B cell (primary cell): ENCODE results near the gene ZNF777. TPM values are rescaled to one million over a fixed set of nuclear protein-coding genes. Genes with fewer than 3 reads are reported as not detected.
"Not testable (repeated sequence)": the region's sequence is repeated elsewhere in the genome, so short reads cannot be mapped to it uniquely, and the experiment has no call there.

Source experiments
- ATAC-seq: fragments of 200-7000 bp; cut with Tn5 transposase; one replicate; pipeline ENCODE4 v1.10.0; 2021; ENCODE audit warnings: low read depth, mild to moderate bottlenecking, moderate number of reproducible peaks, moderate library complexity
- CTCF ChIA-PET: fragments of 350-600 bp; sonication (Branson Sonifier 250); formaldehyde crosslinking; loops from one replicate; lab custom pipeline; 2021; ENCODE audit warnings: antibody characterized with exemption, inconsistent platforms; lab: Charles Lee
- POLR2A ChIA-PET: fragments of 350-600 bp; sonication (Branson Sonifier 250); formaldehyde crosslinking; loops from one replicate; lab custom pipeline; 2021; ENCODE audit warnings: antibody characterized with exemption; lab: Charles Lee
- DNase-seq: peaks from one replicate; pipeline ENCODE4 v3.0.0; 2013
- H2AFZ ChIP-seq: 2 replicates; pipeline ENCODE4 v1.6.1; 2012; ENCODE audit warnings: mild to moderate bottlenecking, low read depth, low read length; ENCODE audit not compliant: insufficient read depth, poor library complexity, severe bottlenecking
- H3K27ac ChIP-seq, 2 donors: 1 replicate in 1 of 2; 2 replicates in 1 of 2; pipeline ENCODE4 v1.5.1; 2012 to 2013; ENCODE audit warnings: low read length in 2 of 2, mild to moderate bottlenecking in 2 of 2, moderate library complexity in 1 of 2
- H3K27me3 ChIP-seq, 4 experiments: fragments of 200-600 bp in 1 of 4; sonication (generic) in 1 of 4; replicated peaks in 1 of 4; 1 replicate in 2 of 4; 2 replicates in 2 of 4; pipeline versions ENCODE4 v1.6.1 to v1.7.0; 2013 to 2016; ENCODE audit warnings: low read length in 3 of 4, mild to moderate bottlenecking in 2 of 4, mixed read lengths in 1 of 4, moderate library complexity in 1 of 4; ENCODE audit not compliant: insufficient read depth in 4 of 4, control insufficient read depth in 3 of 4; ENCODE audit errors: control extremely low read depth in 1 of 4
- H3K36me3 ChIP-seq, 2 experiments: replicated peaks in 1 of 2; 1 replicate in 1 of 2; 2 replicates in 1 of 2; pipeline versions ENCODE4 v1.6.1 to v1.7.1; 2013; ENCODE audit warnings: low read length in 1 of 2; ENCODE audit not compliant: insufficient read depth in 2 of 2, control insufficient read depth in 1 of 2; ENCODE audit errors: control extremely low read depth in 1 of 2, extremely low read depth in 1 of 2
- H3K4me1 ChIP-seq, 2 donors: fragments of 200-600 bp in 1 of 2; sonication (generic) in 1 of 2; 1 replicate in 1 of 2; 2 replicates in 1 of 2; pipeline versions ENCODE4 v1.5.1 to v1.6.1; 2013 to 2017; ENCODE audit warnings: low read length in 2 of 2; ENCODE audit not compliant: control insufficient read depth in 2 of 2, insufficient read depth in 2 of 2
- H3K4me2 ChIP-seq: replicated peaks from 2 replicates; pipeline ENCODE3; 2012; ENCODE audit warnings: mild to moderate bottlenecking, low read depth, low read length; ENCODE audit not compliant: poor library complexity, severe bottlenecking
- H3K4me3 ChIP-seq, 5 experiments: fragments of 200-600 bp in 1 of 5; sonication (generic) in 1 of 5; 1 replicate in 3 of 5; 2 replicates in 2 of 5; pipeline versions ENCODE4 v1.5.1 to v1.7.0; 2011 to 2016; ENCODE audit warnings: low read length in 4 of 5, mild to moderate bottlenecking in 4 of 5, low read depth in 2 of 5, control low read depth in 1 of 5, moderate library complexity in 1 of 5; ENCODE audit not compliant: insufficient read depth in 1 of 5; ENCODE audit errors: control extremely low read depth in 1 of 5, extremely low read depth in 1 of 5
- H3K79me2 ChIP-seq: fragments of 200-600 bp; sonication (generic); one replicate; pipeline ENCODE4 v1.6.0; 2016; ENCODE audit warnings: low read length; ENCODE audit not compliant: control insufficient read depth, insufficient read depth
- H3K9ac ChIP-seq: fragments of 200-600 bp; sonication (generic); 2 replicates; pipeline ENCODE4 v1.6.1; 2017; ENCODE audit warnings: mild to moderate bottlenecking, low read length, moderate library complexity
- H3K9me3 ChIP-seq, 3 donors: one replicate each; pipeline versions ENCODE4 v1.6.1 to v1.7.1; 2013; ENCODE audit warnings: low read length in 2 of 3; ENCODE audit not compliant: control insufficient read depth in 2 of 3, insufficient read depth in 1 of 3; ENCODE audit errors: control extremely low read depth in 1 of 3
- H4K20me1 ChIP-seq: 2 replicates; pipeline ENCODE4 v1.6.0; 2012; ENCODE audit warnings: mild to moderate bottlenecking, low read length; ENCODE audit not compliant: insufficient read depth, control insufficient read depth, poor library complexity, severe bottlenecking
- H3K27ac Mint-ChIP-seq: one replicate; pipeline ENCODE4 v1.8.0; 2021; ENCODE audit warnings: mixed read lengths
- H3K27me3 Mint-ChIP-seq: one replicate; pipeline ENCODE4 v1.8.0; 2021; ENCODE audit warnings: mixed read lengths
- H3K4me1 Mint-ChIP-seq: one replicate; pipeline ENCODE4 v1.8.0; 2021; ENCODE audit warnings: mixed read lengths
- H3K4me3 Mint-ChIP-seq: one replicate; pipeline ENCODE4 v1.8.0; 2021; ENCODE audit warnings: mixed read lengths
- H3K9me3 Mint-ChIP-seq: one replicate; pipeline ENCODE4 v1.8.0; 2022; ENCODE audit warnings: mixed read lengths; ENCODE audit not compliant: insufficient read depth
- EZH2 ChIP-seq: IDR thresholded peaks from 2 replicates; pipeline ENCODE4 v1.6.1; 2012; ENCODE audit warnings: borderline replicate concordance, low read depth, mild to moderate bottlenecking, moderate library complexity, low read length; ENCODE audit not compliant: insufficient read depth, poor library complexity, severe bottlenecking
- WGBS: methylation state at CpG from one replicate; pipeline ENCODE4 v1.1.5; 2013; ENCODE audit warnings: missing lambda C conversion rate; ENCODE audit not compliant: insufficient coverage; 5-methylcytosine and 5-hydroxymethylcytosine counted together
- intact Hi-C: fragments of 100-400 bp; cut with micrococcal nuclease; formaldehyde crosslinking; loops from one replicate; pipeline ENCODE4 v1.10.0; 2022
- polyA plus RNA-seq: library from polyadenylated mRNA; depleted of rRNA; stranded (reverse); fragments of >200 nt; gene quantifications from 2 replicates; pipeline ENCODE4 v1.2.3, GENCODE V29; 2012
- total RNA-seq, 2 donors: library from RNA; stranded (reverse); fragments of 120-200 nt in 1 of 2; gene quantifications; 1 replicate in 1 of 2; 2 replicates in 1 of 2; pipeline versions ENCODE4 v1.2.3 to v1.2.4, GENCODE V29; 2013 to 2022
- TF ChIP-seq, protein P1 (sequence below): fragments of 200-600 bp; IDR thresholded peaks from one replicate; pipeline ENCODE4 v1.8.0; 2022; ENCODE audit warnings: antibody characterized with exemption, mild to moderate bottlenecking

ZNF777 gene
- total and polyA plus RNA-seq, 2 donors (not counting 1 experiment from before 2014, with no cell fraction given), result 8.3 to 16.0 TPM

GRCh38 chr7:149494738-149495368, 34.0 kb upstream of the ZNF777 start:
- intact Hi-C loops, result loop anchor here (5.0 to 10.0 kb wide), 3 partner anchors 348 to 380 kb away; partner anchors contain the start of genes ATP6V0E2, ZNF398 and ZNF425
- WGBS, result 55% methylated on average over 3 of the region's 6 CpGs
- H3K9me3 ChIP-seq, result no peaks in the 10 kb centered on the region
- TF ChIP-seq EZH2, result no peak
- TF ChIP-seq, protein P1, sequence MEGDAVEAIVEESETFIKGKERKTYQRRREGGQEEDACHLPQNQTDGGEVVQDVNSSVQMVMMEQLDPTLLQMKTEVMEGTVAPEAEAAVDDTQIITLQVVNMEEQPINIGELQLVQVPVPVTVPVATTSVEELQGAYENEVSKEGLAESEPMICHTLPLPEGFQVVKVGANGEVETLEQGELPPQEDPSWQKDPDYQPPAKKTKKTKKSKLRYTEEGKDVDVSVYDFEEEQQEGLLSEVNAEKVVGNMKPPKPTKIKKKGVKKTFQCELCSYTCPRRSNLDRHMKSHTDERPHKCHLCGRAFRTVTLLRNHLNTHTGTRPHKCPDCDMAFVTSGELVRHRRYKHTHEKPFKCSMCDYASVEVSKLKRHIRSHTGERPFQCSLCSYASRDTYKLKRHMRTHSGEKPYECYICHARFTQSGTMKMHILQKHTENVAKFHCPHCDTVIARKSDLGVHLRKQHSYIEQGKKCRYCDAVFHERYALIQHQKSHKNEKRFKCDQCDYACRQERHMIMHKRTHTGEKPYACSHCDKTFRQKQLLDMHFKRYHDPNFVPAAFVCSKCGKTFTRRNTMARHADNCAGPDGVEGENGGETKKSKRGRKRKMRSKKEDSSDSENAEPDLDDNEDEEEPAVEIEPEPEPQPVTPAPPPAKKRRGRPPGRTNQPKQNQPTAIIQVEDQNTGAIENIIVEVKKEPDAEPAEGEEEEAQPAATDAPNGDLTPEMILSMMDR, result no peak
- ChIA-PET CTCF (interaction anchor here (1.2 to 1.3 kb wide), 3 partner anchors 15 to 130 kb away, joined by 3 to 5 read pairs (median 4); no protein-coding TSS in a partner anchor), POLR2A (no interaction called here)
- H3K4me2 ChIP-seq, result no peak overlapping the region
- Mint-ChIP-seq H3K4me1 (peaks cover 23% of the 10 kb centered on the region), H3K27ac (no peak overlapping the region), H3K27me3 (no peaks in the 10 kb centered on the region), H3K4me3 (no peak overlapping the region), H3K9me3 (no peaks in the 10 kb centered on the region)
- no peaks in the 10 kb centered on the region for H3K27me3 ChIP-seq
- H3K9ac ChIP-seq, result no peak overlapping the region
- peaks cover 21% of the 10 kb centered on the region for H4K20me1 ChIP-seq
- H3K4me1 ChIP-seq, result peaks cover 12 to 19% of the 10 kb centered on the region in 2 donors
- no peak overlapping the region for H3K27ac ChIP-seq
- H2AFZ ChIP-seq, result no peak overlapping the region
- H3K79me2 ChIP-seq, result peaks cover 28% of the 10 kb centered on the region
- DNase-seq, result no peak
- peaks cover 0 to 33% of the 10 kb centered on the region in 2 experiments for H3K36me3 ChIP-seq
- no peak for ATAC-seq
- no peak overlapping the region for H3K4me3 ChIP-seq

DNA sequence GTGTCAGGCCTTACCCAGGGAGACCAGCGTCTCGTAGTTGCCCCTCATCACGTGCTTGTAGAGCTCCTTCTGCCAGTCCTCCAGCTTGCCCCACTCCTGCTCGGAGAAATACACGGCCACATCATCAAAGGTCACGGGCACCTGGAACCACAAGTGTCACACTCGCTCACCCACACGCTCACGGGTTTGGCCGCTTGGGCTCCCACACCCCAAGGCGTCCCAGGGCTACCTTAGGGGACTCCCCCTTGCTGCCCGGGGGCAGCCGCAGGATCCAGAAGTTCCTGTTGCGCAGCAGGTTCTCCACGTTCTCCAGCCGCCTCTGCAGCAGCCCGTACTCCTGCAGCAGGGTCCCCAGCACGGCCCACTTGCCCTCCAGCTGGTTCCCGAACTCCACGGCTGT, 33.1 kb upstream of the ZNF777 start:
- peaks cover 0 to 37% of the 10 kb centered on the region in 2 experiments for H3K36me3 ChIP-seq
- H3K79me2 ChIP-seq, result peaks cover 28% of the 10 kb centered on the region
- H3K9ac ChIP-seq, H3K27me3 ChIP-seq, H3K9me3 Mint-ChIP-seq, H3K9me3 ChIP-seq, H3K4me3 Mint-ChIP-seq, H3K4me2 ChIP-seq, H3K27ac Mint-ChIP-seq, H3K27me3 Mint-ChIP-seq, DNase-seq, CTCF ChIA-PET, H2AFZ ChIP-seq, H3K27ac ChIP-seq, H3K4me3 ChIP-seq, ATAC-seq, POLR2A ChIA-PET: not testable (repeated sequence)
- intact Hi-C loops, result loop anchor here (10.0 kb wide), 1 partner anchor 381 kb away; the partner anchor contains the start of gene ATP6V0E2
- H3K4me1 ChIP-seq, result peaks cover 12 to 19% of the 10 kb centered on the region in 2 donors
- H3K4me1 Mint-ChIP-seq, result peaks cover 23% of the 10 kb centered on the region
- peaks cover 21% of the 10 kb centered on the region for H4K20me1 ChIP-seq
- WGBS, result 93% methylated on average over 11 of the region's 20 CpGs
